GM21825 (cell line): ENCODE results near the gene TGFBR3.

ENCODE experiments used
- ATAC-seq: cut with Tn5 transposase; IDR thresholded peaks from one replicate; pipeline ENCODE4 v1.9.1; 2021; ENCODE audit warnings: mild to moderate bottlenecking, moderate library complexity; ENCODE audit not compliant: unreplicated experiment

TGFBR3 gene

GRCh38 chr1:91764471-91765115, 121.4 kb downstream of the TGFBR3 start:
- no peak for ATAC-seq

DNA sequence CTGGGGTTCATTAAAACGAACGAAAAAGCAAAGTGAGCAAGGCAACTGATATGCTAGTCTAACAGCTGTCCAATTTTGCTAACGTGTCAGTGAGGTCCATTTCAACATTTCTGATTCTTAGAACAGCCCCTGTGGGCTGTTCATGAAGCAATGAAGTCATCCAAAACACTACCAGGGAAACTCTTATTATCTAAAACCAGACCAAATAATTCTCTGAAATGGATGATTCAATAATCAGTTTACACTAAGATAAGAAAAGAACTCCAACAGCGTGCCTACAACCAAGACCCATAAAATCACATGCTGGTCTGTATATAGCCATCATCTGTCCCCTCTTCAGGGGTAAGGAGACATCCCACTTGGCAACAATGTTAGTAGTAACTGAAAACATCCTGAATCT, 122.7 kb downstream of the TGFBR3 start:
- no peak for ATAC-seq

- no peak for ATAC-seq
These were observed 124.6 kb downstream of the TGFBR3 start for GRCh38 chr1:91761295-91761721.

DNA sequence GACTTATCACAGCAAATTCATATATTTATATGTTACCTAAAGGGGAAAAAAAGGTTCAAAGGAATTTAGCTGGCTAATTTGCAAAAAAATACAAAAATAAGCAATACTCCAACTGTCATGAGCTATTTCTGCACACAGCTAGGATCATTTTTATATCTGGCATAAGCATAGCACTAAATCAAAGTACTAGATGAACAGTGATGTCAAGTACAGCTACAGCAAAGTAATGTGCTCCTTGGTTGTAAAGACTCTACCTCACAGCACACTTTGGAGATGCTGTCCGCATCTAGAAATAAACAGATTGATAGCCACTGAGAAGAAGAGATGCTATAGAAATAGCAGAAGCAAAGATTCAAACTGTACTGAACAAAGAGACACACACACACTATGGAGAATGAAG, 125.4 kb downstream of the TGFBR3 start:
- ATAC-seq = no peak

DNA sequence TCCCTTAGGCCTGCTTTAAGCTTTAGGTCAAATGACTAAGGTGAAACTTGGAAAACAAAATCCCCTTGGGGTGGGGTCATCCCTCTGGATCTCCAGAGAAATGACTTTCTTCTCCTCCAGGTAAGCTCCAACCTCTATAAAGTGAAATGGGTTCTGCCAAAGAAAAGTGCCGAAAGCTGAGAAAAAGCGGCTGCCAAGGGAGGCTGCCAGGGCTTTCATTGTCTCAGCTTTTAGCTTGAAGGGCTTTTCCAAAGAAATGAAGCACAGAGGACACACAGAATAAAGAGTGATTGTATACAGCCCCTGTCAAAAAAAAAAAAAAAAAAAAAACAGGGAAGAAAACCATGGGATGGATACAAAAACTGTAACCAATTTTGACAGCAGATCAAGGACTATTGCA, 126.9 kb downstream of the TGFBR3 start:
- ATAC-seq = no peak

DNA sequence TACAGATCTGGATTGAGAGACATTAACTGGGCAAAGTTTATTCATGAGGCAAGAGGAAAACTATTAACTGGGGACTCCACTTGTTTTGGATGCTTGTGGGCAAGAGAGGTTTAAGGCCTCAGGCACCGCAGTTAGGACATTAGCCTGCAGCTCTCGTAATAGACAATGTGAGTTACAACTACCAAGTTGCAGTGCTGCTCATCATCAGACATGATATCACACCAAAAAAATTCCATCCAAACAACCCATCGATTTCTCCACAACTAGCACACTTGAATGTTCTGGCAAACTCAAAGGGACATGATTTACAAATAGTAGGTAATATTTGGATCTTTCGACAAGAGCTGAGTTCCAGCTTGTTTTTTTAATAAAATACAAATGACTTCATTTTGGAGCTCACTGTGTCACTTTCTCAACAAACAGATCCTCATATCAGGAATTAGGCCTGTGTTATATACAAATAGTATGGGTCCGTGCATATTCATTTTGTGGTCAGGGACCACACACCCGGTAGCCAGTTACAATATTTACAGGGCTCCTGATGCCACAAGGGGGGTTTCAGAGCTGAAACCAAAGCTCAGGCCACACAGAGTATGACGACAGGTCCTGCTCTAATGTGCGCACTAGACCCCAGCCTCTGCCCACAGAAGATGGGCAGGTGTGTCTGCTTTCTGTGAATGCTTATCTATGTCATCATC, 128.0 kb downstream of the TGFBR3 start:
- no peak for ATAC-seq

- ATAC-seq = no peak
These were observed 130.2 kb downstream of the TGFBR3 start for GRCh38 chr1:91755702-91756287.

- no peak for ATAC-seq
These were observed 131.0 kb downstream of the TGFBR3 start for GRCh38 chr1:91754816-91755580.

- peak; percentile 50 for ATAC-seq
These were observed 131.6 kb downstream of the TGFBR3 start for GRCh38 chr1:91754348-91754747.

DNA sequence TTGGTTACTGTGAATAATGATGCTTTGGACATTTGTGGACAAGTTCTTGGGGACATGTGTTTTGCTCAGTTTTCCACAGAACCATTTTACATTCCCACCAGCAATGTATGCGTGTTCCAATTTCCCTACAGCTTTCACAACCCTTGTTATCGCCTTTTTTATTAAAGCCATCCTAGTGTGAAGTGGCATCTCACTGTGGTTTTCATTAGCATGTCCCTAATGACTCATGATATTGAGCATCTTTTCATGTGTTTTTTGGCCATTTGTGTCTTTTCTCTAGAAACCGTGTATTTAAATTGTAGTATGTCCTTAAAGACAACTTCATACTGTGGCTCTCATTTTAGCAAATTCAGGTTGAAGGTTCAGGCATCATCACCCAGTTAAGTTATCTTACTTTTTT, 132.1 kb downstream of the TGFBR3 start:
- ATAC-seq = peak; percentile 18

GRCh38 chr1:91752324-91752723, 133.6 kb downstream of the TGFBR3 start:
- ATAC-seq = peak; percentile 51

GRCh38 chr1:91751275-91751674, 134.7 kb downstream of the TGFBR3 start:
- ATAC-seq = no peak

DNA sequence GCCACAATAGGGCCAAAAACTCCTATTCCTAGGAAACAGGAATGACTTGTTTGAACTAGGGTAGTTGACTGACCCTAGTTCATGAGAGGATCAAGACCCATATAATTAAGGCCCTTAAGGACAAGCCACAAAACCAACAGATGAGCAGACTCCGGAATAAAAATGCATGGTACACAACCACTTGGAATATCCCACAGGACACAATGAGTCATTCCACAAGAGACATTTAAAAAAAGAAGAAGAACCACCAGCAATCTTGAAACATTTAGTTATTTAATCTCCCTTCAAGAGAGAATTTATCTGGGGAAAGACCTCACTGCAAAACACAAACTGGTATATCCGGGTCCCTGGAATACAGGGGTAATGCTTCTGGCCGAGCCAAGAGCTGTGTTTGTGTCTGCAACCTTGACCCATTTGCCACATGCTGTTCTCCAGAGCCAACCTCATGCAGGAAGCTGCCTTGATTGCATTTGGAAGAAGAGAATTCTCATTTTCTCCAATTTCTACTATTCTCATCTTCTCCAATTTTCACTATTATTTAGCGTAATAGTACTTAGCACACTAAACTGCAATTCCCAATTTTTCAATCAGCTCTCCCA, 135.5 kb downstream of the TGFBR3 start:
- ATAC-seq = no peak

- no peak for ATAC-seq
These were observed 136.1 kb downstream of the TGFBR3 start for GRCh38 chr1:91749788-91750231.

DNA sequence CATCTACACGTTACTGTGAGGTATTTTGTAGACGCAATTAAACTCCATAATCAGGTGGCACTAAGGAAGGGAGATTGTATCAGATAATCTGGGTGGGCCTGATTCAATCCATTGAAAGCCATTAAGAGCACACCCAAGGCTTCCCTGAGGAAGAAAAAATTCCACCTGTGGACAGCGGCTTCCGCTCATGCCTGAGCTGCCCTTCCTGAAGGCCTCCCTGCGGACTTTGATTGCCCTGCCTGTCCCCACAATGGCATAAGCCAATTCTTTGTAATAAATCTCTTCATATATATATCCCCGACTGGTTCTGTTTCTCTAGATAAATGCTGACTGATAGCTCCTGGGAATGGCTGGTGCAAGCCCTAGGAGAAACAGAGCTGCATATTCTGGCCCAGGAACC, 138.3 kb downstream of the TGFBR3 start:
- no peak for ATAC-seq

GRCh38 chr1:91746728-91747338, 139.1 kb downstream of the TGFBR3 start:
- no peak for ATAC-seq

GRCh38 chr1:91745640-91746373, 140.1 kb downstream of the TGFBR3 start:
- no peak for ATAC-seq

- ATAC-seq = no peak
These were observed 140.9 kb downstream of the TGFBR3 start for GRCh38 chr1:91744953-91745639.

GRCh38 chr1:91742848-91743292, 143.1 kb downstream of the TGFBR3 start:
- ATAC-seq = no peak
